Hindlimb muscle (tissue), 1 donor: ENCODE results near the gene PGLYRP1. TPM values are rescaled to one million over a fixed set of nuclear protein-coding genes. Genes with fewer than 3 reads are reported as not detected.

Experiments
- DNase-seq: peaks from one replicate; pipeline ENCODE4 v3.0.0-alpha.2; 2013
- polyA plus RNA-seq: library from polyadenylated mRNA; unstranded; fragments of 120-200 nt; gene quantifications from one replicate; pipeline ENCODE4 v1.2.1, GENCODE V29; 2013; ENCODE audit not compliant: insufficient read length

The PGLYRP1 gene
- polyA plus RNA-seq, 1 donor = 0.83 TPM

DNA sequence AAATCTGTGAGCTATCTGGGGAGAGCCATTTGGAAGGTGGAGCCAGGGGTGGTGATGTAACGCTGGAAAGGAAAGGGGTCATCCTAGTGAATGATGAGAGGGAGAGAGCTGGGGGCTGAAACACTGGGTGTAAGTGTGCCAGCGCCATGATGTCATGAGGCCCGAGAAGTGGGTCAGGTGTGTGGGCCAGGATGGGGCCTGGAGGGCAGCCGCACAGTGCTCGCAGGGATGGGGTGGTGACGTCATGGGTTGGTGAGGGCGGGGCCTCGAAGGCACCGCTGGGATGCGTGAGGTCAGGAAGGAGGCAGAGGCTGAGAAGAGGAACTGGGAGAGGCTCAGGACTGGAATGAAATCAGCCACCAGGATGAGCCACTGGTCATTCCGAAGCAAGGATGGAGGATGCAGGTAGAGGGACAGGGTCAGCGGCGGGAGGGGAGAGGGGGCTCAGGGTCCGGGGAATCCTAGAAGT is 23.2 kb downstream of the PGLYRP1 start:
- no peak for DNase-seq

DNA sequence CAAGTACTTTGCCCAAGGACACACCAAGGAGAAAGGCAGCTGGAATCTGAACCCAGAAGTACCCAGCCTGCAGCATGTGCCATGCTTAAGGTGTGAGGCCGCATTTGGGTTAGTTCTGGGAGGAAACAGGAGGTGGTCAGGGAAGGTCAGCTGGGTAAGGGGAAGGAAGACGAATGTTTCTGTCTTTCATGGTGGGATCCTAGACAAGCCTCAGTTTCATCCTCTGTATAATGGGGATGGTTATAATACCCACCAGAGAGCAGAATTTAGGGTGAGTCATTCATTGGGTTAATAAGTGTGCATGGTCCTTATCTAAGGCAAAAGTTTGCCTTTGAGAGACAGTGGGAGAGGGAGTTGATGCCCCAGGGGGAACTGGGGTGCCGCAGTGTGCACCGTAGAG is 24.0 kb downstream of the PGLYRP1 start:
- DNase-seq = no peak

DNA sequence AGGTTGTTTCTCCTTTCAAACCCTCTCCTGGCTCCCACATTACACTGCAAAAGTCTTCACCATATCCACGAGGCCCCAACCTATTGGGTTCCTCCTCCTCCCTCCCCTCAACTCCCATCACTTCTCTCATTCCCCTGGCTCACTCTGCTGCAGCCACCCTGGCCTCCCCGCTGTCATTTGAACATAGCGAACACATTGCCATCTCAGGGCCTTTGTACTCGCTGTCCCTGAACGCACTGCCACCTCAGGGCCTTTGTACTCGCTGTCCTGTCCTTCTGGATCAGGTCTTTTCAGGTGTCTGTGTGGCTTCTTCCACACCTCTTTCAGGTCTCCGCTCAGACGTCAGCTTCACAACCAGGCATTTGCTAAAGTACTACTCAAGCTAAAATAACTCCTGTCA is 25.9 kb downstream of the PGLYRP1 start:
- DNase-seq = no peak

DNA sequence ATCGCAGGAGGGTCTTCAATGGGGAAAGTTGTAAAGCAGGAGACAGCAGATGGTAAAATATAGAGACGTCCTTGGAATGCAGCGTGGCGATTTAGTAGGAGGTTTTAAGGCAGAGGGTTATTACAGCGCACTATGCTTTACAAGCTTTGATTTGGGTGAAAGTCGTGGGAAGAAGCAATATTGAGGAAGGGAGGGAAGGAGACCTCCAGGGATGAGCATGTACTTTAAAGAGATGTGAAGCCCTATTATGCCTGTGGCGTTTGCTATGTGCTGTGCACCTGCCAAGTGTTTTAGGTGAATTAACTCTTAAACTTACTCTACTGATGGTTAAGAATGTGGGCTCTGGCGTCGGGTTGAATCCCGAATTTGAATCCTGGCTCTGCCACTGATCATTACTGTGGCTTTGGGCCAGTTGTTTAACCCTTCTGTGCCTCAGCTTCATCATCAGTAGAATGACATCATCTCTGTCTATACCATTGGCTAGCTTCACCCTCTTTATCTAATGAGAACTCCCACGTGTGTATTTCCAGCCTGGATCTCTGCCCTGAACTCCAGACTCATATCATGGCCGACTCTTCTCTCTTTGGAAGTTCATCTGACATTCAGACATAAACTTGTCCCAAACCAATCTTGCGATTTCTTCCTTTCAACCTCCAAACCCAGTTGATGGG is 27.0 kb downstream of the PGLYRP1 start:
- no peak for DNase-seq

DNA sequence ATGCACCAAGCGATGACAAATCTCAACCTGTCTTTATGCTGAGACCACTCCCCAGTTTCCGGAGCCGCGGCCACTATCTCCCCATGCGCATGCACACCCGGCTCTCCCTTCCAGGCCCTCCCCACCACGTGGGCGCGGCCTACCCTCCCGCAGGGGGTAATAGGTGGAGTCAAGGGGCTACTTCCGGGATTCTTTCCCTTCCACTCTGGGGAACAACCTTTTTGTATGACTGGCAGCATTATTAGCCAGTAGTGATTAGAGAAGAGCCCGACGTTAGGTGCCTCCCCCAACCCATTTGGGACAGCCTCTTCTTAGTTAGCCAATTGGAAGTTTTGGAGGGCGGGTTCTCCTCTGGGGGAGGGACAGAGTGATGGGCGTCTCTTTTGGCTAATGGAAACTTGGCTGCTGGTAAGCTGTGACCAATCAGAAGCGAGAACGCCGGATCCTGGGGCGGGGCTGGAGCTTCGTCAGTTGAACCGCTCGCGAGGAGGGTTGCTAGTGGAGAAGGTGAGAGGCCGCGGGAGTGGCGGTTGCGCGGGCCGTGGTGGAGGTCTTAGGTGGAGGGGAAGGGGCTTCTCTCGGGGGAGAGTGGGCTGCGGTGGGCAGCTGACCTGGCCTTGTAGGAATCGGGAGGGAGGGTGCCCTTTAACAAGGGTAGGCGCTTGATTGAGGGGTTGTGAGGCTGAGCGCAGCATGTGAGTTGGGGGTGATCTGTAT is 27.7 kb downstream of the PGLYRP1 start, which contains the start of gene CCDC61:
Gene CCDC61, plus strand, starts transcription at position 470 of the 717 bp plus-strand sequence. CDS start 7,552 bp downstream, outside the sequence.
- DNase-seq = peak; percentile 98

DNA sequence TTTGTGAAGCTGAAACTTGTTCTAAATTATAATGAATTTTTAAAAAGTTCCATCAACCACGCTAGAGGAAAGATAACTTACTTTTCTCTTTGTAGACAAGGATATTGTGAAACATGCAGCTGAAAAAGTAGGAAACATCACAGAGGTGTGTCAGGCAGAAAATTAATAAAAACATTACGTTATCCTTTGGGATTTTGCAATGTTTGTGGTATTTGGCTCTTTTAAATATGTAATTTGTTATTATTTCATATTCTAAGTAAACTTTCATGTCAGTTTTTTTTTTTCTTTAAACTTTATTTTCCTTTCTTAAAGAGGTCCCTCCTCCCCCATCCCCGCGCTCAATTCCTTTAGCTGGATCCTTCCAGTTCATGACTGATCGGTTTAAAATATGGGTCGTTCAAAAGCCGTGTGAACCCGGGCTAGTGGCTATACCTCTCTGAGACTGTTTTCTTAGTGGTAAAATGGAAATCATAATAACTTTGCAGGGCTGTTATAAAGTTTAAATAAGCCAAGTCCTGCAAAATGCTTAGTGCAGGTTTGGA is 28.3 kb downstream of the PGLYRP1 start:
- DNase-seq = no peak

DNA sequence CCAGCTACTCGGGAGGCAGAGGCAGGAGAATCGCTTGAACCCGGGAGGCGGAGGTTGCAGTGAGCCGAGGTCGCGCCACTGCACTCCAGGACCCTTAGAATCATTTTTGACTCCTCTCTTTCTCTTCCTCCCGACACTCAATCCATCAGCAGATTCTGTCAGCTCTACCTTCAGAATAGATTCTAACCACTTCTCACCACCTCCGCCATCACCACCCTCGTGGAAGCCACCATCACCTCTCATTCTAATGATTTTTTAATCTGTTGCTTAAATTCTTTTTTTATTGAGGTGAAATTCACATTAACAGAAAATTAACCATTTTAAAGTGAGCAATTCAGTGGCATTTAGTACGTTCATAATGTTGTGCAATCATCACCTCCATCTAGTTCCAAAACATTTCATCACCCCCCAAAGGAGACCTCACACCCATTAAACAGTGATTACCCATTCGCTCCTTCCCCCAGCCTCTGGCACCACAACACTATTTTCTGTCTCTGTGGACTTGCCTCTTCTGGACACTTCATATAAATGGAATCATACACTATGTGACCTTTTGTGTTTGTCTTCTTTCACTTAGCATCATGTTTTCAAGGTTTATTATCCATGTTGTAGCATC is 32.6 kb downstream of the PGLYRP1 start:
- DNase-seq = no peak

DNA sequence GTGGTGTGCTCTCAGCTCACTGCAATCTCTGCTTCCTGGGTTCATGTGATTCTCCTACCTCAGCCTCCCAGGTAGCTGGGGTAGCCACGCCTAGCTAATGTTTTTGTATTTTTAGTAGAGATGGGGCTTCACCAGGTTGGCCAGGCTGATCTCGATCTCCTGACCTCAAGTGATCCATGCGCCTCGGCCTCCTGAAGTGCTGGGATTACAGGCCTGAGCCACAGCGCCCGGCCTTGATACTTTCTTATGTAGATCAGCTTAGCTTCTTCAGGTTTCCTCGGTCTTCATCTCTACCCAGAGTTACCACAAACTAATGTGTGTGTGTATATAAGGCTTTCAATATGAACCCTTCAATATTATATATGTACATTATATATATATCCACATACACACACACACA is 37.5 kb downstream of the PGLYRP1 start:
- DNase-seq = no peak

DNA sequence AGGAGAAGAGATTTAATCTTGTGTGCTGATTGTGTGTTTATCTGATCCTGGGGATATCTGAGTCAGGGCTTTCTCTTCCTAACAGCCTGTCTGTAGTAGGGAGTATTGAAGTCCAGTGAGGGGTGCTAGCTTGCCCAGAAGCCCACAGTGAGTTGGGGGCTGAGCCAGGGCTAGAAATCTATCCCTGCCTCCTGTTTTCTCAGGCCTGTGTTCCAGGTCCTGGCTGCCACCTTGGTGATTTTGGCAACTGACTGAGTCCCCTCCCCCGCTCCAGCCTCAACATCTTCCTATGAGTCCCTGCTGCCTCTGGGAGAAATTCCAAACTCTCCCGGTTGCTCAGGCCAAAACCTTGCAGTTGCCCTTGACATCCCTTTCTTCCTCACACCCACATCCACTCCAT is 41.5 kb downstream of the PGLYRP1 start:
- no peak for DNase-seq

DNA sequence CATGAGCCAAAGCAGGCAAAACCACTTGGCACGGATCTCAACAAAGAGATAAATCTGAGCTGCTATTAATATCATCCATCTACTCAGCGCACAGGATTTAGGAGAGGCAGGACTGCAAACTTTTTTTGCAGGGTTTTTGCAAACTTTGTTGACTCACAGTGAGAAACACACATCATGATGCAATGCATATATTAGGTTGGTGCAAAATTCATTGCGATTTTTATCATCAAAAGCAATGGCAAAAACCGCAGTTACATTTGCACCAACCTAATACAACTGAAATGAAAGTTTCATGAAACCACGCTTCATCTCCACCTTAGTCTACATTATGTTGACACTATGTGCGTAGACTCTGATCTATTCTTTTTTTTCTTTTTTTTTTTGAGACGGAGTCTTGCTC is 44.7 kb downstream of the PGLYRP1 start:
- DNase-seq = no peak

DNA sequence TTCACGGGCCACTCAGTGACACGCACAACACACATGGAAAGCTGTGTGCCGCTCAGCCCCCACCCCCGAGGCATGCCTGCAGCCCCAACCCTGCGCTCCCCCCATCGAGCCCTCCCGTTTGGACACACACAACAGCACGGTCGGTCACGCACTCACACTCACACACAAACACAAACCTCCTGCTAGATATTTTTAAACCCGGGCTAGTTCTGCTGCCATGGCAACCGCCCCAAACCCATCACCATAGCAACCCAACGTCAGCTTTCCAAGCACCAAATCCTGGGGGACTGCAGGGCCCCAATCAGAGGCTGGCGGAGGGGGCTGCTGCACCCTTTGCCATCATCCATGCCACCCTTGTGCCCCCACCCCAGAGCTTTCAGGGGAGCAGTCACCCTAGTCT is 46.7 kb downstream of the PGLYRP1 start:
- DNase-seq = no peak

DNA sequence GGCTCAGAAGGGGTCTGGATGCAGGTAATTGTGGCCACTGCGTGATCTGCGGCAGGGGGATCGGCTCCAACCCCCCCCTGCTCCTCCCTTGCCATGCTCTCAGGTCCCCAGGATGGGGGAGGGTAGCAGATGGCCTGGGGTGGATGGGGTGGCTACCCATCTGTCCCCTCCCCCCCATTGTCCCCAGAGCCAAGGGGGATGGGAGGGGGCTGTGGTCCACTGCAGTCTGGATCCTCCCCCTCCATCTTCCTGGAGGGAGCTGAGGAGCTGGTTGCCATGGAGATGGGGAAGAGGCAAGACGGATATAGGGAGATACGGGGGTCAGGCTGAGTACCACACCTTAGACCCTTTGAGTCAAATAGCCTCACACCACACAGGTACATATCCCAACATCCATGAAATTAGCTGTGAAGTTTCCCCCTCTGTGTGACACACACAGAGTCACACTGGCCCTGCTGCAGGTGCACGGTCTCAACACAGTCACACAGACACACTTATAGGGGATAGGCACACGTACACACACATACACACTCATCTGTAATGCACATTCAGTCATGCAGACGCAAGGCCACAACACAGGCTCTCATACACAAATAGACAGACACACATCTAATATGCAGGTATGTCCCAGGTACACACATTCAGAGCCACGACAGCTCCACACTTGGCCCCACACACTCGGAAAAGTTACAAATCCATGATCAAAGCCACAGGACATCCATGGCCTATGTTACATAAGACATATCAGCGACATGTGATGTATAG is 47.4 kb downstream of the PGLYRP1 start:
- no peak for DNase-seq

DNA sequence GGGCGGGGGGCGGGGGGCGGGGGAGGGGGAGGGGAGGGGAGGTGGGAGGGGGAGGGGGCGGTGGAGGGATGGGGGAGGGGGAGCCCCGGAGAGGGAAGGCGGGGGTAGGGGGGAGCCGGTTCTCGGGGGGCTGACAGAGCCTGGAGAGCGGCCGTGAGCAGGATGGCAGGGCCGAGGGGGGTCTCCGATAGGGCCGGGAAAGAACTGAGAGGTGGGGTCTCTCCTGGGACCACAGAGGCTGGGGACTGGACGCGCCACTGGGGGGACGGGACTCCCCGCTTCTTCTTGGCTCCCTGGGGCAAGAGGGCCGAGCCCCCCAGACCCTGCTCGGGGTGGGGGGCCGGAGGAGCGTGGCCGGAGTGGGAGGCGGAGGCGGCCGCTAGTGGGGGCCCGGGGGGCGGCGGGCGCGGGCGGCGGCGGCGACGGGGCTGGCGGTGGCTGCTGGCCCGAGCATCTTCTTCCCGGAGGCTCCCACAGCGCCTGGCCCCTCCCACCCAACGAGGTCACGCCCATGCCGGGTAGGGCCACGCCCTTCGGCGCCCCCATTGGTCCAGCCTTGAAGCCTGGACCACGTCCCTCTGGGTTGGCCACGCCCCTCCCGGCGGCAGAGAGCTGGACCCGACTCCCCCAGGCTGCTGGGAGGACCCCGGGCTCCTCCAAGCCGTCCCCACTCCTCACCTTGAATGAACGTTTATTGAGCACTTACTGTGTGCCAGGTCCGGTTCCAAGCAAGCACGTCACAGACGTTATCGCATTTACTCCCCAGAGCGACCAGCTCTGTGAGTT is 49.1 kb downstream of the PGLYRP1 start, which contains the start of gene NOVA2:
Gene NOVA2, minus strand, starts transcription at position 313 of the 786 bp plus-strand sequence. CDS start 514 bp downstream, outside the sequence.
- DNase-seq = no peak

DNA sequence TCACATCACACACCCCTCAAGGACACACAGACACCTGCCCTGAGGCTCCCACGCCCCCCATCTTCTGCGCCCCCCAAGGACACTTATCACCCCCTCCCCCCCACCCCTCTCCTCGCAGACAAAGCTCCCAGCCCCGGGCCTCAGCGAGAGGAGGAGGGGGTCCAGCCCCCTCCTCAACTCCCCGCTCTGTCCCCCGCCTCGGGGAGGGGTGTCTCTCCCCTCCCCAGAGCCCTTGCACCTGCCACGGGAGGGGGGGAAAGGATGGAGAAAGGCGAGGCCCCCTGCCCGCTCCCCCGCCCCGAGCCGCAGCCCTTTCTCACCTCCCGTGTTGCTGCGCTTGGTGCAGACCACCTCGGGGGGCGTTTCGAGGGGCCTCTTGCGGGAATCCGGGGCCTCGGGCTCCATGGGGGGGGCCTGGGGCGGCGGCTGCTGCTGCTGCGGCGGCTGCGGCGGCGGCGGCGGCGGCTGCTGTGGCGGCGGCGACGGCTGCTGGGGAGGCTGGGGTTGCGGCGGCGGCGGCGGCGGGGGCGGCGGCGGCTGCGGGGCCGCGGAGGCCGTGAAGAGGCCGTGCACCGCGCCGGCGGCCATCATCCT is 49.8 kb downstream of the PGLYRP1 start:
- DNase-seq = no peak

DNA sequence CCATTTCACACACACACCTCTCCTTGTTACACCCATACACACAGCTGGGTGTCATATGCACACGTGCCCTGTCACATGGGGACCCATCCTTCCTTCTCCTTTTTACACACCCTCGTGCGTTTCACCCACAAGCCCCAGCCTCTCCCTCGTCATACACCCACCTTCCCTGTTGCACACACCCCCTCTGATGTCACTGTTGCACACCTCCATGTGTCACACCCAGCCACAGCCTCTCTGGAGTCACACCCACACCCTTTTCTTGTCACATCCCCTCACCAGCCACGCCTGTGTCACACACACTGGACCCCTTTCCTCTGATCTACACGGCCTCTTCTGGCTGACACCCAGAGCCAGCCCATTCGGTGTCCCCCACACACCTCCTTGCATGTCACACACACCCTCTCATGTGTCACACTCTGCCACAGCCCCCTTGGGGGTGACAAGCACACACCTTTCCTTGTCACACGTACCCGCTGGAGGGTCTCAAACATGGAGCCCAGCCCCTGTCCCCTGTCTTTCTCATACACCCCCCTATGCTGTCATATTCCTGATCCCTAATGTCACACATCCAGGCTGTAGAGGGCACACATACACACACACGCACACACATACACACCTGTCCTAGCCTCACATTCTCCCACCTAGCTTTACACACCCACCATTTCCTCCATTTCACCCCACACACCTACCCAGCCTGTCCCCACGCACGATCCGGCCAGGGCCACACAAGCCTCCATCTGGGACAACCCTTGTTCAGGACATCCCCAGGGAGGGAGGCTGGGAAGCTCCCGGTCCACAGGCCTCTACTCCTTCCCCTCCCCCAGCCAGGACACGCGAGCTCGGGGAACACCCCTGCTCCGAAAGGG is 50.5 kb downstream of the PGLYRP1 start:
- DNase-seq = no peak

DNA sequence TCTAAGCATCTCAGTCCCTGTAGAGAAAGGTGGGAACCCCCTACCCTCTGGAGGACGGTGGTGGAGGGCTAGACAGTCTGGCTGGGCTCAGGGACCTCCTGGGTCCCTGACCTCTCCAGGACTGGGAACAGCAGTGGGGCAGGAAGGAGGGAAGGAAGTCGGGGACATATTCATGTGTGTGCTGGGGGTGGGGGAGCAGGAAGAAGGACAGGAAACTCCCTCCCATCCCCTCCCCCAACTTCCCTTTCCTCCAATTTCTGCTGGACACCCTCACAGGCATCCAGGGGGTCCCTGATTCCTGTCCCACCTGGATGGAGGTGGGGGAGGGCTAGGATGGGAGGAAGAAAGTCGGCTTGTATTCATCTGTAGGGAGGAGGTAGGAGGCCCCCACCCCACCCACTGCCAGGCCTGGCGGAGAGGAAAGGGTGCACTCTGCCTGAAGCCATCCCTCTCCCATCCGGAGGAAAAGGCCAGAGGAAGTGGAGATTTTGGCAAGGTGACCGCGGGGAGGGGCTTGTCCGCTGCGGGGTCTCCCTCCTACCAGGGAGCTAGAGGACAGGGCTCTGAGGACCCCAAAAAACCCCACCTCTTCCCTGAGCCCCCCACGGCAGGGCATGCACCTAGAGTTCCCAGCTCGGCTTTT is 51.5 kb downstream of the PGLYRP1 start:
- no peak for DNase-seq

DNA sequence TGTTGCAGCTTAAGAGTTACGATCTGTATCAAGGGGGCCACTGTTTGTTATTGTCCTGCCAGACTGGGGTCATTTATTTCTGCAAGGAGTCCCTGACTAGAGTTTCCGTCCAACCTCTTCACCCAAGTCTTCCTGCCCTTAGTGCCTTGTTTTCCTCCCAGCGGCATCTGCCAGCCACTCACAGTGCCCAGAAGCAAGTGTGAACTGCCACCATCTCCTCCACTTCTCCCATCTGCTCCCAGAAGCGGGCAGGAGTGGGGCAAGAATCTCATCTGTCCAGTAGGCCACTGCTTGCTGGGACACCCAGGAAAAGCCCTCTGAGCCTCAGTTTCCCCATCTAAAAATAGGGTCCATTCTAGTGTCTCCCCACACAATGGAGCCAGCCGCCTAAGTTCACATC is 53.2 kb downstream of the PGLYRP1 start:
- DNase-seq = no peak
